Right lobe of liver (tissue), 4 donors: ENCODE data around the gene MICALL1.

Experiments
- CTCF ChIP-seq, 4 donors: fragments of 200-600 bp in 3 of 4; fragments of 450-650 bp in 1 of 4; IDR thresholded peaks; one replicate each; pipeline versions ENCODE4 v1.5.1 to v1.8.0; 2016 to 2022; ENCODE audit warnings: antibody characterized with exemption in 4 of 4, mild to moderate bottlenecking in 2 of 4
- POLR2A ChIP-seq: fragments of 450-650 bp; IDR thresholded peaks from one replicate; pipeline ENCODE4 v1.6.1; 2017; ENCODE audit warnings: antibody characterized with exemption, mild to moderate bottlenecking
- donor health status: DM: no; HTN: no; CAD: no.
- donor health status: DM: no; HTN: no; CAD: no.
- donor health status: DM: no; HTN: yes; CAD: no.

DNA sequence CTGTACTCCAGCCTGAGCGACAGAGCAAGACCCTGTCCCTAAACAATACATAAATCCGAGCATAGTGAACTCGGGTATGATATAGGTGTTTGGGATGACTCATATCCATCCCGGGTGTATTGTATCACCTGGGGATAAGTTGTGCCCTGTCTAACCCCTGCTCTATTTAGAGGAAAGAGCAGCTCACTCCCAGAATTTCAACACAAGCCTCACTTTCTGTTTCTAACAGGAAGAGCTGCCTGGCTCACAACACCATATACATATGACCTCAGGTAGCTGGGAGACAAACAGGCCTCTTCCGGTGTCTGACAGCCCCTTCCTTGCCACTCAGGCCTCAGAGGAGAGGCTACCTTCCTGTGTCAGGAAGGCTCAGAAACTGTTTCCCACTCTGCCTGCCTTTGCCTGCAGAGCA, 9.9 kb upstream of the MICALL1 start:
- TF ChIP-seq CTCF (IDR thresholded peaks at IDR 0.05) = no peak
- no peak for TF ChIP-seq POLR2A
